Activated naive CD4-positive, alpha-beta T cell treated with anti-CD3 and anti-CD28 coated beads, Interleukin-2, amount 50 U/mL, for 16 hours (primary cell): Measurements from ENCODE around the gene HS6ST2.

Experiments
- DNase-seq: peaks from one replicate; pipeline ENCODE4 v3.0.0-alpha.2; 2020

HS6ST2 gene

DNA sequence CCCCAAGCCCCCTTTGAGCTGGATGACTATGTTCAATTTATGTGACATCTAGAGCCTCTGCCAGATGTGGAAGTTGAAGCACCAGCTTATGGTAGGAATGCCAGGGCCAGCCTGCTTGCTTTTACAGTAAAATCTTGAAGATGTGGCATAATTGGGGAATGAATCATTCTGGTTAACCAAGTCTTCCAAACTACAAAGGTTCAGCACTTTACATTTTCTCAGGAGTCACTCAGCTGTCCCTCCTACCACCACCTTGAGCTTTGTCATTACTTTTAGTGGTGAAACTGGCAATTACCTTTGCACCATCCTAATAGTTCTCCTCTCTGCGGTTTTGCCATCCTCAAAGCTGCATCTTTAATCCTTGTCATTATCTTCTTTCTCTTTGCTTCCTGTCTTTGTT, 172.2 kb downstream of the HS6ST2 start:
- DNase-seq = no peak

DNA sequence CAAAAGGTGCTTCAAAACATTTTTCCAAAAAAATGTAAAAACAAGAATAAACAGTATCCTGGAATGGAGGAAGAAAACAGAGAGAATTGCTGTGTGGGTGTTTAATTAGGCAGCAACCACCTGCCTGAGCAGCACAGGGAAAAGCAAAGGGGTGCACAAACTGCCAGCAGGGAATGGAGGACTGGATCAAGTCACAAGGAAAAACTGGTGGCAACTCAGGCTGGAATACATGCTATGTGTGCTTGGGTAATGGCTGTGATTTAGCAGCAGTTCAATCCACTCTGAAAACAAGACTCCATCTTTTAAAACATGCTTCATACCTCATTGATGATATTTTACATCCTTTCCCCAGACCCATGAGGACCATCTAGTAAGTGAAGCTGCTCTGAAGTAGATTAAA, 179.5 kb downstream of the HS6ST2 start:
- DNase-seq = no peak

DNA sequence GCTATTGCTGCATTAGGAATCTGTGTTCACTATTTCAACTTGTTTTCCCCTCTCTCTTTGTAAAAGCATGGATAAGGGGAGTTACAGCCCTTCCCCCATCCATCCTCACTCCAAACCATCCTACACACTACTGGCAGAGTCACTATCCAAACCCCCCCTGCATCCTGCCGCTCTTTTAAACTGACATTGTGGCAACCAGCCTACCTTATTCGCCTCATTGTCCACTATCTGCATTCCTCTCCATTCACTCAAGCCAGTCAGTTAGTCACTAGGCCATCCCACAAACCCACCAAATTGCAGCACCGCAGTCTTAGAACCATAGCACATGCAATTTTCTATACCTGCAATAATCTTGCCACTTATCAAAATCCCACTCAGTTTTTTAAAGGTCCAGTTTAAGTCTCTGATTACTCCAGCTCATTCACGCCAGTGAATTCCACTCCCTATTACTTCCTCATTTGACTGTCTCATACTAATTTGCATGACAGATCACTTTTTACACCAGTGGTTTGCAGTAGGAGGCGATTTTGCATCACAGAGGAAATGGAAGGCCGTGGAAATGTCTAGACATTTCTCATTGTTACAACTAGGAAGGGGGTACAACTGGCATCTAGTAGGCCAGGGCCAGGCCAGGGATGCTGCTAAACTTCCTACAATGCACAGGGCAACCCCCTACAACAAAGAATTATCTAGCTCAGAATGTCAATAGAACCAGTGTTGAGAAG, 181.8 kb downstream of the HS6ST2 start:
- DNase-seq = no peak

DNA sequence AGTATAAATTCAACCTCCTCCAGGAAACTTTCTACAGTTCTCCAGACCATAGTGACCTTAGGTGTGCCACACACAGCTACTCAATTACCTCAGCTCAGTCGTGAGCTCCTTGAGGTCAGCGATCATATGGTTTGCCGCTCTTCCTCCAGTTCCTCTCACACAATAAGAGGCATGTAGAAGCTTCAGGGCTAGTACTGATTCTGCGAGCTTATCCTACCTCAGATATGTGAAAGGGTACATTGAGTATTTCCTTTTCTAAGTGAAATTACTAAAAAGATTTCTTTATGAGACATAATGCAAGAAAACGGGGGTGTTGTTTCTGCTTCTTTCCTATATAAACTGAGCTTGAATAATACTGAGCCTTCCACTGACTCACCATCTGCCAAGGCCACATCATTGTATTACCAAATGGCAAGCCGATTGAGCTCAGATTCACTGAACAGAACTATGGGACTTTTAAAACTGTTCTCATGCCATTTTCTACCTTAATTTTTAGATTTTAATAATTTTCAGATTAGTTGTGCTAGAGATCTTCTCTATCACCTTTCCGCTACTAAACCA, 183.1 kb downstream of the HS6ST2 start:
- no peak for DNase-seq

DNA sequence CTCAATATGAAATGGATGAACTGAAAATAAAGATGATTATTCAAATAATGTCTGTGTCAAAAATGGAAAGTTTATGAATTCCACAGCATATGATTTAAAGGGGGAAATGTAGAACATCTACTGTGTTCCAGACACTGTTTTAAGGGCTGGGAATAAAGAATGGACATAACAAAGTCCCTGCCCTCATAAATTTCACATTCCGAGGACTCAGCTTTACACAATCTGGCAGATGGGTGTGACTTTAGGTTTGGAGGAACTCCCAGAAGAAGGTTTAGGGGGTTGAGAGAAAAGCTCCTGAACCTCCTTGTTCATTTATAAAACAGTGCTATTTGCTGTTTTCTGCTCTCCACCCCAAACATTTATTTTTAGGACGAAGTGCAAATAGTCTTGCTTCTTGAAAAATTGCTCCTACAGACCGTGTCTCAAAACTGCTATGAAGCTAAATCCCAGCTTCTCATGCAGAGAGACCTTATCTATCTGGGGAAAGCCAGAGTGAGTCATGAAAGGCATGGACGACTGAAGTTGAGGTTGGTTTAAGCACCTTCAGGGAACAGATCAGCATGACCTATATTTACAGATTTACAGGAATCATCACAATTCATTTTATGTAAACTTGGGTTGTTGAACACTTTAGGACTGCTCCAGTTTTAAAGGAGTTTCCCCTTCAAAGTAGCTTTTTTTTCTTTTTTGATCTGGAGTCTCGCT, 184.3 kb downstream of the HS6ST2 start:
- DNase-seq = no peak

DNA sequence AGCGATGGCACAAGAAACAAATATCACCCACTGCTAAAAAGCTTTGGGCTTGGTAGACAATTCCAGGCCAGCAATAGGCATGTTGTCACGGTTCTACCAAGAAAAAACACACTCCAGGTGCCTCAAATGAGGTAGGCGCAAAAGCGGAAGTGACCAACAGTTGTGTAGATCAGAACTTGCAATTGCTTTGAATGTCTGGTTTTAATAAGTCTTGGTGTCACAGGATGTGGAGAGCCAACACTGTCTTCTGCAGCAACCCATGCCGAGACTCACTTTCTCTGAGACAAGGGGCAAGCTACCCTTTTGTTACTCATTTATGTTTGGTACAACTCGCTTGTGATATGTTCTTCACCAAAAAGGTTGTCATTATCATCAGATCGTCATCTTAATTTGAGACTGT, 188.8 kb downstream of the HS6ST2 start:
- no peak for DNase-seq

DNA sequence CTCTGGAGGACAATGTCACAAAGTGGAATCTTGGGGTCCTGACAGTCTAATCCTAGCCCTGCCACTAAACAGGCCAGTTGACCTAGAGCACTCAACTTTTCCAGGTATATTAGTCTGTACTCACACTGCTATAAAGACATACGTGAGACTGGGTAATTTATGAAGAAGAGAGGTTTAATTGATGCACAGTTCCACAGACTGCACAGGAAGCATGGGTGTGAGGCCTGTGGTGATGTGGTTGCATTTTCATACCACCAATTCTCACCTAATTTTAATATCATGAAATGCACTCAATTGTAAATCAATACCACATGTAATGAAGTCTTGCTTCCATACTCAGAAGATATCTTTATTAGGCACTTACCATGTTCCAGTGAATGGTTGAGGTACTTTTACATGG, 192.0 kb downstream of the HS6ST2 start:
- DNase-seq = no peak

DNA sequence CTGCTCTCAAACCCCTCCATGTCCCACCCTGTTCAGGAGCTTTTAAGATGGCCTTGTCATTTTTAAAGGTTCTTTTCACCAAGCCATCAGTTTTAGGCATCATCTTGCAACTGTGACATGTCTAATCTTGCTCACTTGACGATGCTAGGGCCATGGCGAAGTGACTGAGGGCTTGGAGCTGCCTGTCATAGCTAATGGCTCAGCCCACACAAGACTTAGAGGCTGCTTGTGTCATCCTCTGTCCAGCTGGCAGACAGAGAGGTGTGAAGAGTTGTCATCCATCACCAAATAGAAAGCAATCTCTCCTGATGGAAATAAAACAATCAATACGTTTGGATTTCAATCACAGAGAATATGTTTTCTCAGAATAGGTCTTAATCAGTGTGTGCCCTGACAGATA, 194.9 kb downstream of the HS6ST2 start:
- no peak for DNase-seq

DNA sequence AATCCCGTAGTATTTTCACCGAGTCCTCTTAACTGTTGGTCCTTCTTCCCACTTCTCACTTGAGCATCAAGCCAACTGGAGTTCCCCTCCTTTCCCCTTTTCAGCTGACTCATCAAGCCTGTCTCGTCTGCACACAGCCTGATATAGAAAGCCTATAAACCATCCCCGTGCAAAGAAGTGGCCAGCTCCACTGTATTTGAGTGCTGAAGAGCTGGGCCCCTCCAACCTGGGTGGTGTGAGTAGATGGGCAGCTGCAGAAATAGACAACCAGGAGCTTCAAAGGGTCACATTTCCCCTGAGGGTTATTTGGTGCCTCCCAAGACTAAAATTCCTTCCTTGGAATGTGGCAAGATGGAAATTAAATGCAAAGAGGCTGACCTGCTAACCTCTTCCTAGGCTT, 199.7 kb downstream of the HS6ST2 start:
- DNase-seq = no peak

DNA sequence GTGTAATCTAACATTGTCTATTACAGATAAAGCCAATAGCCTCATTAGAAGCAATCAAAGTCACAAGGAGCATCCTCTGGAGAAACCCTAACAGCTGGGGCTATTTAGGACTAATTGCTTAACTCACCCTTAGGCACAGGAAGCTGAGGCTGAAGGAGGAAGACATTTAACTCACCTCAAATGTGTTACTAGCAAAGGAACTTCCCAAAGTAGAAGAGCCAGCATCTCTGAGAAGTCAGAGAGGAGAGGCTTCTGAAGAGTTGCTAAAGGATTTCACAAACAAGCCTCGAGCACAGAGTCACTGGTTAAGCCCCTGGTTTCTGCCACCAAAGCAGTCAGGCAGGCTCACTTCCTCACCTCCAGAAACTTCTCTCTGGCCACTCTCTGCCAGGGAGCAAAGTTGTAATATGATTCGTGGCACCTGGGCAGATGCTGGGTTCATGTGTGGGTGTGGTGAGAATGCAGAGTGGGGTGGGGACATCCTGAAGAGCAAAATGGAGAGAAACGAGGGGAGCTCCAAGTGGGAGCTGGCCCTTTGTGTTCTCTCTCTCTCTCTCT, 201.3 kb downstream of the HS6ST2 start:
- no peak for DNase-seq

DNA sequence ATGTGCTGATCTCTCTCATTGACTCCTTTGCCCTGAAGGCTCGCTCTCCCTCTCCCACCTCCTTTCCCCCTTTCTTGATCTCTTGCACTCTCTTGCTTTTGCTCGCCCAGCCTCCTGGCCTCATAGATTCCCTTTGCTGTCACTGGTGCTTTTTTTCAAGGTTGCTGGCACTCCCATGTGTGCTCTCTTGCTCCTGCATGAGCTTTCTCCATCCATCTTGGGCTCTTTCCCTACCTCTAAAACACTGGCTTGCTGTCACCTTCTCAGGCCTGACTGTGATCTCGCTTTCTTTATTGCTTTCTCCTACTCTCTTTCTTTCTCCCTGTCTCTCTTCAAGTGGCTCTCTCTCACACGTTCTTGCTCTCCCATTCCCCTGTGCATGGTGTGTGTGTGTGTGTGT, 202.0 kb downstream of the HS6ST2 start:
- DNase-seq = no peak

DNA sequence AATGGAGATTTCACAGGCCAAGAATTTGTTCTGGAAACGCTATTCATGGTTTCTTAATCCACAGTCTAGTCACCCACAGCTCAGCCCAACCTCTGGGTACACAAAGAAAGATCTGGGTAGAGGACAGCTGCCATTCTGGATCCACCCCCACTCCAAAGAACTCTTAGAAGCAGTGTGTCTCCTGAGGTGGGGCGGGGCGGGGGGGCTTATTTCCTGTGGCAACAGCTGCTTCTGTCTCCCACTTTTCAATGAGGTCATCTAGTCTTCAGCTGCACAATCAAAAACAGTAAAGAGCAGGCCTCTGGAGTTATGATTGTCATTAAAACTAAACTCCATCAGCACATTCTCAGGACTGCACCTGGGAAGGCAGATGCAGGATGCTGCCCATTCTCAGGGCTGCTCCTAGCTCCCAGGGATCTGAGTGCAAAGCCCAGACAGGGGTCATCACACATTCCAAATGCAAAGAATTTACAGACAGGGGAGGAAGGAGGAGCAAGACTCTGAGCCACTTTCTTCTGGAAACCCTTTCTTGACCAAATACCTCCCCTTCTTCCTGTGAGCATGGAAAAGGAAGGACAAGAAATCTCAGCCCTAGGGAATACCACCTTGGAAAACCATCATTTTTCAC, 207.3 kb downstream of the HS6ST2 start:
- DNase-seq = no peak

DNA sequence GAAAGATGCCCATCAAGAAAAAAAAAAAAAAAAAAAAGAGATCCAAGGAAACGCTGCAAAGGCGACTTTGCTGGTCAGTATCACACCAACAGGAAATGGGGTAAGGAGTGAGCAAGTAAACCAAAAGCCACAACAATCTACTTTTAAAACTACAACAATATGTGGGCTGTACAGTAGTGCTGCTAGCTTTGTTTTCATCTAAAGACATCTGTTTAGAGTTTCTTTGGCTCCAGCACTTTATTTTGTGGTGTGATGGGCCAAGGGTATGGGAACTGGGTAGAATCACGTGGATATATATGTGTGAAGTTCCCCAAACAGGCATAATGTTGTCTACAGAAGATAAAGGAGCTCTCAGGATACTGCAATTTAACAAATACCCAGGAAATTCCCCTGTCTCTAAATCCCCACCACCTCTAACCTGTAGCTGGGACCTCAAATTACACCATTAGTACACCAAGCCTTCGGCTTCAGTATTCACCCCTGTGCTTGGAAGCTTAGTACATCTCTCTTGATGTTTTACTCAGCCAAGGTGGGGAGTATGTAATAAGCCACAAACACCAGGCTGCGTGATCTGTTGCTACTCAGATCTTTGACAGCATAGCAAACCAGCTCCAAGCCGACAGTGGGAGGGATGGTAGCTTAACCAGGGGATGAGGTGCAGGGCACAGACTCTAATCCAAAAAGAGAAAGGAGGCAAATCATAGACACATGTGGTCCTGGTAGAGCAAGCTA, 207.9 kb downstream of the HS6ST2 start:
- DNase-seq = no peak

DNA sequence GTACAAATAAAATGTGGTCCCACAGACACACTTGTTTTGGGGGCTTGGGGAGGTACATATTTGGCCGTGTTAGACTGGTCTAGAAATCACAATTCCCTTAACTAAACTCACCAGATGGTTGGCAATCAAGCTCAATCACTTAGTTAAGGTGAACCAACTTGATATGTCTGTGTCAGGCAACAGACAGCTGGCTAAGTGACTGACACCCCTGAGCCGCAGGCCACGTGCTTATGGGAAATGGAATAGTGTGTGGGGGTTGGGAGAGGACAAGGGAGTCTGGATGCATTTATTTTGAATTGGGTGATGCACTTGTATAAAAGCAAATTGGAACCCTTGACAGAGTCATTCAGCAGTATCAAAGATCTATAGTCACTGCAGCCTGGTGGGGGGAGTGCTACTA, 209.0 kb downstream of the HS6ST2 start:
- DNase-seq = no peak

DNA sequence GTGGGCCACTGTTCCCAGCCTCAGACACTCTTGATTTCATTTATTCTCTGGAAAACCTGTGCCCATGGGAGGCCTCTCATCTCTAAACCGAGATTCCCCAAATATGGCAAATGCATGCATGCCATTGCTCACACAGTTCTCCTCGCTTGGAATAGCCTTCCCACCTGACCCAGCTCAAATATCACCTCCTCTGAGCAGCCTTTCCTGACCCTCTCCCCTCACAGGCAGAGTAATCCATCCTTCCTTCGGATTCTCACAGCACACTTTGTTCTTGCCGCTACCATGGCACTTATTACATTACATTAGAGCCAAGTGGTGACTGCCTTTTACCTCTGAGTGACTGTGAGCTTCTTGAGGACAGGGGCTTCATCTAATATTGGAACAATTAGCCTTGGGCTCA, 209.5 kb downstream of the HS6ST2 start:
- no peak for DNase-seq

DNA sequence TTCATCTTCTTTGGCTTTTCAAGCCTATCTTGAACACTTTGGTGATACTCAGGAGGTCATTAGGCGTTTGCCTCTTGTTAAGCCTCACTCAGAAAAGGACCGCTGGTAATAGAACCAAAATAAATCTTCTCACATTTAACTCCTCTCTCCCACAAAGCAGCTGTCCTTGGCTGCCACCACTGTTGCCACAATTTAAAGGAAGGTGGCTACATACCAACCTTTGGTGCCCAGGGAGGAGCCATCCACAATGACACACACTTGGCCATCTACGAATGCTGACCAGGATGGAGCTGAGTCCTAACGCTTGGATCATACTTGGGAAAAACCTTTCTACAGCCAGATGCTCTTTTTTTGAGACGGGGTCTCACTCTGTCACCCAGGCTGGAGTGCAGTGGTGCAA, 210.2 kb downstream of the HS6ST2 start:
- DNase-seq = no peak

DNA sequence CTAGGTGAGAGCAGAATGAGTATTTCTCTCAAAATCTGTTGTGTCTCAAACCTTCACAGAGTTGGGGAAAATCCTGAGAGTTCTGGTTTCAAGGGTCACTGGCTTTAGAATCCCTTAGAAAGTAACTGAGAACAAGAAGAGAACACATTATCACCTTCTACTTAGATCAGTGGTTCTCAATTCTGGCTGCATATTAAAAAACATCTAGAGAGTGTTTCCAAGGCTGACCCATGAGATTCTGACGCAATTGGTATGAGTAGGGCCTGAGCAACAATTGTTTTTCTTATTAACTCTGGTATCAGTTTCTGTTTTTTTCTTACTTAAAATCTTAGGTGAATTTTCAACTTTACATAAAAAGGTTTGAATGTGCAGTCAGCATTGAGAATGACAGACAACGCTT, 212.8 kb downstream of the HS6ST2 start:
- no peak for DNase-seq

DNA sequence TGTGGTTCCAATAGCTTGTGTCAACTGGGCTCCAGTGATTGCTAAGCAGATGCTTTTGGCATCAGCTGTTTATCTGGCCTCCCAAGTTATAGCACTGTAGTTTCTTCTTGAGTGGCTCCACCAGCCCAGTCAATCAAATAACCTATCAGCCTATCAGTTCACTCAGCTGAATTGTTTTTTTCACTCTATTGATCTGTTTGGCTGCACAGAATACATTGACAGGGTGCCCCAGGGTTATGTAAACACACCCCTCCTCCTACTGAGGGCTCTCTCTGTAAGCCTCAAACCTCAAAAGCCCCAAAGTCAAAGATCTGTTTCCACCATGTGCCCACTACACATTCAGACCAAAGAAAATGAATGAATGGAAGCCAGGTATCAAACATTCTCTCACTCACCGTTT, 214.0 kb downstream of the HS6ST2 start:
- no peak for DNase-seq

DNA sequence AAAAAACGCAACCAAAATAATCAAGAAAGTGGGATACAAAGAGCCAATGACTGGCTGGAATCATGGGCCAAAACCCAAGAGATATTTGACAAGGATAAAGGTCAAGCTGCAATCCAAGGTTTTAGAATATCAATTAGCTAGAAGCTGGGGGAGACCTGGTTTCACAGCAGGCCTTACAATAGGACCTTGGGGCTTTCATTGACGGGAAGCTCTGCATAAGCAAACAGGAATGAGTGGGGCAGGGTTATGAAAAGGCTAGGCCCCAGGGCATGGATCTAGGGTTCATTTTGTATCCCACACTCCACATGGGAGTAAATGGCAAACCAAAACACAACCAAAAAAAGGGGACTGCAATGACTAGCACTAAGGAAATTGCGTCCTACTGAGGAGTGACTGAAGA, 215.3 kb downstream of the HS6ST2 start:
- DNase-seq = no peak

DNA sequence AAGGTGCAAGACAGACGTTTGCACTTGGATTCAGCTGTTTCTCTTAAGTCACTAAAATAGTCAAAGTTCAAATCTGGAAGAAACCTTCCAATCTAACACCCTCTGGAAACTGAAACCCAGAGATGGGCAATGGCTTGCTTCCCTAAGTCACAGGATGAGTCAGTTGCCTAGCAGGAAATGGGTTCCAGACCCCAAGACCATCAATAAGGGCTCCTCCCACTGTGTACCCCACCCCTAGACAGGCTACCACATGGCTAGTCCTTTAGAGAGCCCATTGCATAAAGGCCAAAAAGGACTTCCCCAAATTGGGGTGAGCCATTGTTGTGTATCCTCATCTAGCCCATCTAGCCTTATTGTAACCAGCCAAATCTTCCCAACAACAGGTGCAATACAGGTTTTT, 216.2 kb downstream of the HS6ST2 start:
- DNase-seq = no peak

DNA sequence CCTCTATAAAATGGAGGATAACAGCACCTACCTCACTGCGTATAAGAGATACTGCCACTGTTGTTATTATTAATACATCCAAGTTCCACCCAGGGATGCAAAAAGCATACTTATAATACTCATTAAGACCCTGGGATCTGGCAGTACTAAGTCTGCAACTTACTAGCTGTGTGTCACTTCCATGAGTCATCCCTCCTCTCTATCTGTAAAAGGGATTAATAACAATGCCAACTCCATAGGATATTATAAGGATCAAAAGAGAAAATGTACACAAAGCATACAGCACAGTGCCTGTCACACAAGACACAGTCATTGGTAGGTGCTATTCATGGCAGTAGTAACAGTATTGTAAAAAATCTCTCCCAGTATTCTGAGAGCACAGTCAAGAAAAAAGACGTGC, 216.7 kb downstream of the HS6ST2 start:
- no peak for DNase-seq

DNA sequence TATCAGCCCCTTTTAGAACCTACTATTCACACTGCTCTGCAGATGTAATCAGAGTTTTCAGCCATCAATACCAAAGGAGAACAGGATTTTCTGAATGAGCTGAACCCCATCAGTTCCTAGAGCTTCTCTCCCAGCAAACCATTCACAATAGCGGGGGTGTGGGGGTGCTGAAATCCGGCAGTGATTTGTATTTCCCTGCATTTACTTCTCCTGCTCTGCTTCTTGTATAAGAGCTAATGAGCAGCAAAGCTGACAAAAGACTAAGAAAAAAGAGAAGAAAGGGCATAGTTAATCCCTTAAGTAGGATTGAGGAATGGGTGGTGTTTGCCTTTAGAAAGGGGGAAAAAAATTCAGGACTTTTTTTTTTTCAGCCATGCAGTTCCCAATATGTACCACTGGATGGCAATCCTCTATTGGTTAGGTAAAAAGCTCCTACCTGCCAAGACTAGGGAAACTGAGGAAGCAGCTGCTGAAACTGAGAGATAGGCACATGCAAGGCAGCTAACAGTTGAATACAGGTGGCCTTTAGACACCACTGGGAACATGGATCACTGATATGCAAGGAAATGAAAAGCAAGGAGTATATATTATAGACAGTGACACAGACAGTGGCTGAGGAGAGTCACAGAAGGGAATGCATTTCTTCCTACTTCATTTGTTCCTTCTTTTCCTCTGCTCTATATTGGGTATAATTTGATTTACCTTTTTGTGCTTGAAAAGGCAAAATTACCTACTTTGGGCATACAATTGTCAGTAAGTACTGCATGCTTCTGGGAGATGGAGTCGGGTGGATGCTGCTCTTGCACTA, 217.9 kb downstream of the HS6ST2 start:
- no peak for DNase-seq
